Mesenchymal stem cell (in vitro differentiated cells and primary cell): ENCODE measurements around the gene MRFAP1L1.
A peak's percentile ranks its signal among the peaks of the same experiment; 100 is the strongest.

Experiments
- DNase-seq: peaks from one replicate; pipeline ENCODE4 v3.0.0-alpha.2; 2013
- H2AFZ ChIP-seq: one replicate; pipeline ENCODE4 v1.6.1; 2013; ENCODE audit warnings: low read depth, mild to moderate bottlenecking, control low read depth, inconsistent platforms, low read length, moderate library complexity
- H2AK5ac ChIP-seq: 2 replicates; pipeline ENCODE4 v1.6.1; 2013; ENCODE audit warnings: low read length, moderate library complexity, mild to moderate bottlenecking, inconsistent platforms; ENCODE audit not compliant: severe bottlenecking
- H2BK120ac ChIP-seq: one replicate; pipeline ENCODE4 v1.6.1; 2013; ENCODE audit warnings: low read depth, mild to moderate bottlenecking, inconsistent platforms, low read length, moderate library complexity
- H2BK12ac ChIP-seq, 2 experiments: one replicate each; pipeline ENCODE4 v1.6.1; 2013; ENCODE audit warnings: inconsistent platforms in 2 of 2, low read length in 2 of 2, mild to moderate bottlenecking in 2 of 2, moderate library complexity in 2 of 2, control low read depth in 1 of 2
- H2BK15ac ChIP-seq: one replicate; pipeline ENCODE4 v1.6.1; 2013; ENCODE audit warnings: mild to moderate bottlenecking, low read depth, inconsistent platforms; ENCODE audit not compliant: poor library complexity, severe bottlenecking
- H2BK5ac ChIP-seq: 2 replicates; pipeline ENCODE4 v1.6.1; 2013; ENCODE audit warnings: low read depth, mild to moderate bottlenecking, low read length, control low read depth, inconsistent platforms; ENCODE audit not compliant: poor library complexity, severe bottlenecking
- H3K14ac ChIP-seq, 2 experiments: one replicate each; pipeline ENCODE4 v1.6.1; 2013; ENCODE audit warnings: inconsistent platforms in 2 of 2, low read length in 2 of 2, control low read depth in 1 of 2, mild to moderate bottlenecking in 1 of 2, moderate library complexity in 1 of 2
- H3K18ac ChIP-seq, 2 experiments: one replicate each; pipeline ENCODE4 v1.6.1; 2013; ENCODE audit warnings: inconsistent platforms in 2 of 2, low read length in 2 of 2, control low read depth in 1 of 2, low read depth in 1 of 2, mild to moderate bottlenecking in 1 of 2
- H3K23ac ChIP-seq, 2 experiments: one replicate each; pipeline ENCODE4 v1.6.1; 2013; ENCODE audit warnings: inconsistent platforms in 2 of 2, low read length in 2 of 2, mild to moderate bottlenecking in 2 of 2, moderate library complexity in 2 of 2, control low read depth in 1 of 2
- H3K27ac ChIP-seq: 2 replicates; pipeline ENCODE4 v1.5.1; 2013; ENCODE audit warnings: mild to moderate bottlenecking, moderate library complexity, low read length, control low read depth, inconsistent platforms; ENCODE audit not compliant: poor library complexity, severe bottlenecking
- H3K27me3 ChIP-seq, 2 experiments: 2 replicates each; pipeline versions ENCODE4 v1.6.1 to v1.7.0; 2013; ENCODE audit warnings: low read length in 2 of 2, mild to moderate bottlenecking in 2 of 2, moderate library complexity in 2 of 2, control low read depth in 1 of 2, inconsistent platforms in 1 of 2; ENCODE audit not compliant: control insufficient read depth in 1 of 2, insufficient read depth in 1 of 2
- H3K36me3 ChIP-seq, 2 experiments: 2 replicates each; pipeline versions ENCODE4 v1.6.1 to v1.7.0; 2013; ENCODE audit warnings: low read length in 2 of 2, control low read depth in 1 of 2, inconsistent platforms in 1 of 2, low read depth in 1 of 2, mild to moderate bottlenecking in 1 of 2; ENCODE audit not compliant: insufficient read depth in 2 of 2, control insufficient read depth in 1 of 2
- H3K4ac ChIP-seq, 2 experiments: one replicate each; pipeline ENCODE4 v1.6.1; 2013; ENCODE audit warnings: inconsistent platforms in 2 of 2, low read length in 2 of 2, mild to moderate bottlenecking in 2 of 2, moderate library complexity in 2 of 2, control low read depth in 1 of 2, low read depth in 1 of 2
- H3K4me1 ChIP-seq: 2 replicates; pipeline ENCODE4 v1.6.1; 2013; ENCODE audit warnings: low read depth, low read length, control low read depth; ENCODE audit not compliant: control insufficient read depth, insufficient read depth
- H3K4me2 ChIP-seq: 2 replicates; pipeline ENCODE4 v1.6.1; 2013; ENCODE audit warnings: low read length, mild to moderate bottlenecking, inconsistent platforms; ENCODE audit not compliant: poor library complexity, severe bottlenecking
- H3K4me3 ChIP-seq, 2 experiments: 2 replicates each; pipeline versions ENCODE4 v1.5.1 to v1.7.0; 2013; ENCODE audit warnings: low read length in 2 of 2, mild to moderate bottlenecking in 2 of 2, control low read depth in 1 of 2, low read depth in 1 of 2; ENCODE audit not compliant: insufficient read depth in 1 of 2
- H3K79me1 ChIP-seq: replicated peaks from 2 replicates; pipeline ENCODE4 v1.6.1; 2013; ENCODE audit warnings: mild to moderate bottlenecking, control low read depth, low read length, inconsistent platforms; ENCODE audit not compliant: poor library complexity, severe bottlenecking
- H3K9ac ChIP-seq: 2 replicates; pipeline ENCODE4 v1.7.0; 2013; ENCODE audit warnings: mild to moderate bottlenecking, low read length, moderate library complexity
- H3K9me3 ChIP-seq: 2 replicates; pipeline ENCODE4 v1.7.0; 2013; ENCODE audit warnings: mild to moderate bottlenecking, low read length; ENCODE audit not compliant: control insufficient read depth
- H4K8ac ChIP-seq: one replicate; pipeline ENCODE4 v1.6.1; 2013; ENCODE audit warnings: inconsistent platforms, mild to moderate bottlenecking, low read length, moderate library complexity
- H4K91ac ChIP-seq: one replicate; pipeline ENCODE4 v1.6.1; 2013; ENCODE audit warnings: mild to moderate bottlenecking, low read length, inconsistent platforms
- WGBS: methylation state at CpG from one replicate; pipeline ENCODE4 v1.1.7; 2013; ENCODE audit warnings: mixed read lengths; 5-methylcytosine and 5-hydroxymethylcytosine counted together

The MRFAP1L1 gene

GRCh38 chr4:6684656-6685055, 25.0 kb downstream of the MRFAP1L1 start:
- Histone ChIP-seq H2AK5ac (no peak overlapping the region), H3K27ac (no peak overlapping the region), H3K18ac (no peak overlapping the region), H3K36me3 (peaks cover 0 to 7% of the 10 kb centered on the region in 2 experiments), H3K23ac (no peak overlapping the region), H2BK120ac (no peak overlapping the region), H3K79me1 (peaks cover 8% of the 10 kb centered on the region), H3K4me1 (peaks cover 26% of the 10 kb centered on the region), H3K4me3 (no peak overlapping the region), H2AFZ (no peak overlapping the region), H3K4me2 (no peak overlapping the region), H3K9me3 (no peaks in the 10 kb centered on the region), H2BK15ac (no peak overlapping the region), H3K14ac (no peak overlapping the region), H3K9ac (no peak overlapping the region), H3K27me3 (peaks cover 0 to 3% of the 10 kb centered on the region in 2 experiments), H4K8ac (no peak overlapping the region), H3K4ac (no peak overlapping the region), H4K91ac (no peak overlapping the region), H2BK12ac (no peak overlapping the region), H2BK5ac (no peak overlapping the region)
- DNase-seq, result no peak
- 95% methylated on average over 11 of the region's 11 CpGs for WGBS

- H2BK12ac ChIP-seq, result no peak overlapping the region
- DNase-seq, result no peak
- H2AFZ ChIP-seq, result no peak overlapping the region
- H2BK5ac ChIP-seq, result no peak overlapping the region
- H3K14ac ChIP-seq, result no peak overlapping the region
- no peak overlapping the region for H2AK5ac ChIP-seq
- H2BK120ac ChIP-seq, result no peak overlapping the region
- WGBS, result 83% methylated on average over 9 of the region's 11 CpGs
- no peaks in the 10 kb centered on the region for H3K9me3 ChIP-seq
- H3K36me3 ChIP-seq, result peaks cover 2 to 9% of the 10 kb centered on the region in 2 experiments
- no peak overlapping the region for H3K18ac ChIP-seq
- H3K27ac ChIP-seq, result no peak overlapping the region
- H3K27me3 ChIP-seq, result peaks cover 0 to 3% of the 10 kb centered on the region in 2 experiments
- H2BK15ac ChIP-seq, result no peak overlapping the region
- no peak overlapping the region for H3K9ac ChIP-seq
- H3K4me1 ChIP-seq, result peaks cover 12% of the 10 kb centered on the region
- H3K4ac ChIP-seq, result no peak overlapping the region
- H4K91ac ChIP-seq, result peak overlapping the region; percentile 47
- H3K4me3 ChIP-seq, result no peak overlapping the region
- peak overlapping the region; percentile 22 for H4K8ac ChIP-seq
- H3K23ac ChIP-seq, result no peak overlapping the region
- peaks cover 18% of the 10 kb centered on the region for H3K79me1 ChIP-seq
- no peak overlapping the region for H3K4me2 ChIP-seq
Measured at GRCh38 chr4:6682862-6683590, 26.6 kb downstream of the MRFAP1L1 start.

GRCh38 chr4:6681191-6681590, 28.5 kb downstream of the MRFAP1L1 start:
- Histone ChIP-seq H3K9ac (no peak overlapping the region), H3K27ac (no peak overlapping the region), H3K36me3 (peaks cover 11 to 18% of the 10 kb centered on the region in 2 experiments), H2BK5ac (no peak overlapping the region), H3K79me1 (peaks cover 23% of the 10 kb centered on the region), H3K27me3 (peaks cover 0 to under 1% of the 10 kb centered on the region in 2 experiments), H3K9me3 (no peaks in the 10 kb centered on the region), H3K4ac (no peak overlapping the region), H2BK120ac (no peak overlapping the region), H2AK5ac (no peak overlapping the region), H3K4me2 (no peak overlapping the region), H4K8ac (no peak overlapping the region), H2BK15ac (no peak overlapping the region), H2AFZ (no peak overlapping the region), H3K14ac (no peak overlapping the region), H3K23ac (no peak overlapping the region), H3K18ac (no peak overlapping the region), H3K4me3 (no peak overlapping the region), H3K4me1 (peaks cover 15% of the 10 kb centered on the region), H2BK12ac (no peak overlapping the region), H4K91ac (no peak overlapping the region)
- WGBS, result 88% methylated on average over 9 of the region's 9 CpGs
- DNase-seq, result no peak

DNA sequence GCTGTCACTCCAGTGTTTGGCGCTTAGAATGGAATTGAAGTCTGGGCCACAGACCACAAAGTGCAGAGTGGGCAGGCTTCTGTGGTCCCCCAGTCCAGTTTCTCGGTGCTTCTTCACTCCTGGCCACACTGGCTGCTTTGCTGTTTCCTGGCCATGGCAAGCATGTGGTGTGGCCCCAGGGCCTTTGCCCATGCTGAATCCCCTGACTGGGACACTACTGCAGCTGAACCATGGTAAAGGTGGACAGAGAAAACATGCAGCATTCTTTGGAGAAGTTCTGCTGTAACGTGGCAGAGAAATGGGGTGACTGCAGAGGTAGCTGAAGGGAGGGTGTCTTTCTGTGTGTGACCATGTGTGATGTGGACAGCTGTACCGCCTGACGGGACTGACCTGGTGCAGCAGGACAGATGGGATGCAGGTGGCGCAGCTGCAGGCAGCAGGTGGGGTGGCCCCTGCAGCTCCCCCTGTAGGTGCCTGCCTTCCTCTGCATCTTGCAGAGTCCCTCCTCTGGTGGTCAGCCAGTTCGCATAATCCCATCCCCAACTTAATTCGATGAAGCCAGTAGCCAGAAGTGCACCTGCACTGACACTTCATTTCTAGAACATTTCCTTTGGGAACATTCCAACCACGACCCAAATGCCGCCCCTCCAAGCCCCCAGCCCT, 29.2 kb downstream of the MRFAP1L1 start:
- H3K9me3 ChIP-seq, result no peaks in the 10 kb centered on the region

More for the DNA sequence above, 29.2 kb downstream of the MRFAP1L1 start:
- Histone ChIP-seq H3K14ac (no peak overlapping the region), H3K9ac (no peak overlapping the region), H3K27ac (no peak overlapping the region), H4K91ac (no peak overlapping the region), H2AFZ (no peak overlapping the region), H3K4me3 (no peak overlapping the region), H2BK120ac (no peak overlapping the region), H3K79me1 (peaks cover 24% of the 10 kb centered on the region), H3K36me3 (peaks cover 18 to 21% of the 10 kb centered on the region in 2 experiments), H3K23ac (no peak overlapping the region), H2BK5ac (no peak overlapping the region), H3K18ac (no peak overlapping the region), H3K4me2 (no peak overlapping the region), H4K8ac (no peak overlapping the region), H3K4me1 (peaks cover 18% of the 10 kb centered on the region), H2AK5ac (no peak overlapping the region), H2BK12ac (no peak overlapping the region), H2BK15ac (no peak overlapping the region), H3K27me3 (no peaks in the 10 kb centered on the region), H3K4ac (no peak overlapping the region)
- no peak for DNase-seq
- WGBS, result 83% methylated on average over 10 of the region's 10 CpGs
